ENCODE data around the gene ATXN7. TPM values are rescaled to one million over a fixed set of nuclear protein-coding genes. Genes with fewer than 3 reads are reported as not detected.

Gene ATXN7
- total and polyA plus RNA-seq, 2 of the 13 experiments (the other 11 are each of a cell fraction or from before 2014, with no cell fraction given) = 13.8 to 20.0 TPM

- 12% methylated on average over 3 of the region's 3 CpGs for WGBS (ENCODE audit: low lambda C conversion rate)
- DNase-seq (ENCODE audit: low spot score) (no peak), ATAC-seq (peak; percentile 13; the same call in 2 of the 3 replicates), FAIRE-seq (no peak)
- Histone ChIP-seq H3K79me2 (ENCODE audit: insufficient read depth, low read length) (peaks cover 57% of the 10 kb centered on the region), H3K4me2 (ENCODE audit: low read depth, low read length) (peak overlapping the region; percentile 88), H3K27ac (ENCODE audit: extremely low read length, insufficient read depth, low read length) (peak overlapping the region; percentile 91), H2AFZ (ENCODE audit: low read length) (no peak overlapping the region), H3K9me3 (ENCODE audit: low read length) (no peaks in the 10 kb centered on the region), H3K4me1 (ENCODE audit: insufficient read depth, low read length) (peaks cover 63% of the 10 kb centered on the region), H3K27me3 (ENCODE audit: control insufficient read depth in 1 of 2, insufficient read depth in 2 of 2, low read length in 2 of 2) (no peaks in the 10 kb centered on the region), H3K36me3 (replicated peaks in 1 of 2; ENCODE audit: control insufficient read depth in 1 of 2, insufficient read depth in 2 of 2, low read length in 2 of 2) (peaks cover 0 to 3% of the 10 kb centered on the region in 2 experiments; a peak in 3 of 5 replicates), H4K20me1 (ENCODE audit: insufficient read depth, low read length) (no peaks in the 10 kb centered on the region), H3K9ac (ENCODE audit: insufficient read depth, low read depth, low read length) (peak overlapping the region; percentile 63; the same call in 1 of the 2 replicates), H3K4me3 (replicated peaks in 1 of 3; ENCODE audit: insufficient read depth in 1 of 3, low read depth in 2 of 3, low read length in 3 of 3) (peak overlapping the region; percentile 48 to 68 (median 55); a peak in 5 of 6 replicates)
- no TSS peak for BruUV-seq (replicated peaks)
- POLR2A ChIA-PET = interaction anchor here (1.3 to 2.0 kb wide), 2 partner anchors 8 to 57 kb away, joined by 7 to 11 read pairs; partner anchors contain the start of gene SCAANT1
- CTCF ChIA-PET (ENCODE audit: low intra/inter-chr PET ratio, low total read pairs) = no interaction called here
- TF ChIP-seq CREM (IDR thresholded peaks at IDR 0.05) (0 out of 2 replicates have a peak, but pooled peaks have one; percentile 1), CREM (CRISPR knock-in tag; IDR thresholded peaks at IDR 0.05) (no peak), ZNF556 (CRISPR knock-in tag; IDR thresholded peaks at IDR 0.05; ENCODE audit: borderline replicate concordance) (no peak)
- intact Hi-C loops (cut with micrococcal nuclease; ENCODE audit: unreplicated experiment) (loop anchor here (1.0 kb wide), 1 partner anchor 25 kb away; no protein-coding TSS in a partner anchor), in situ Hi-C loops (cut with HindIII; ENCODE audit: extremely low pct_ligation_motif_present, low pct_unique_long_range_greater_than_20kb) (no loop called here)
Measured at GRCh38 chr3:63968612-63969350, 105.1 kb downstream of the ATXN7 start.

GRCh38 chr3:63969876-63970275 is 106.2 kb downstream of the ATXN7 start:
- intact Hi-C loops (cut with micrococcal nuclease; ENCODE audit: unreplicated experiment) = no loop called here
- WGBS (ENCODE audit: low lambda C conversion rate) = 65% methylated on average over 2 of the region's 2 CpGs
- BruUV-seq (replicated peaks) = no TSS peak
- POLR2A ChIA-PET = no interaction called here
- FAIRE-seq = no peak
- TF ChIP-seq THRA (CRISPR knock-in tag; IDR thresholded peaks at IDR 0.05; ENCODE audit: borderline replicate concordance) (no peak), ZNF629 (CRISPR knock-in tag; conservative IDR thresholded peaks at IDR 0.05) (0 out of 2 replicates have a peak, but pooled peaks have one; percentile 8)
- H4K20me1 ChIP-seq (ENCODE audit: insufficient read depth, low read length) = no peaks in the 10 kb centered on the region
- ATAC-seq = no peak
- peaks cover 66% of the 10 kb centered on the region for H3K79me2 ChIP-seq (ENCODE audit: insufficient read depth, low read length)
- peak overlapping the region; percentile 88 for H3K4me2 ChIP-seq (ENCODE audit: low read depth, low read length)
- H3K36me3 ChIP-seq (replicated peaks in 1 of 2; ENCODE audit: control insufficient read depth in 1 of 2, insufficient read depth in 2 of 2, low read length in 2 of 2) = peaks cover 0 to 3% of the 10 kb centered on the region in 2 experiments; a peak in 3 of 5 replicates
- no peaks in the 10 kb centered on the region for H3K27me3 ChIP-seq (ENCODE audit: control insufficient read depth in 1 of 2, insufficient read depth in 2 of 2, low read length in 2 of 2)
- no peak overlapping the region for H2AFZ ChIP-seq (ENCODE audit: low read length)
- no peak overlapping the region for H3K4me3 ChIP-seq (replicated peaks in 1 of 3; ENCODE audit: insufficient read depth in 1 of 3, low read depth in 2 of 3, low read length in 3 of 3)
- no peak for DNase-seq (ENCODE audit: low spot score)
- no peaks in the 10 kb centered on the region for H3K9me3 ChIP-seq (ENCODE audit: low read length)
- H3K9ac ChIP-seq (ENCODE audit: insufficient read depth, low read depth, low read length) = no peak overlapping the region
- peak overlapping the region; percentile 20 for H3K27ac ChIP-seq (ENCODE audit: extremely low read length, insufficient read depth, low read length)
- in situ Hi-C loops (cut with HindIII; ENCODE audit: extremely low pct_ligation_motif_present, low pct_unique_long_range_greater_than_20kb) = no loop called here
- peaks cover 63% of the 10 kb centered on the region for H3K4me1 ChIP-seq (ENCODE audit: insufficient read depth, low read length)
- CTCF ChIA-PET (ENCODE audit: low intra/inter-chr PET ratio, low total read pairs) = no interaction called here

Data from HepG2 (cell line).